GM23338 (cell line): Measurements from ENCODE around the gene LDLRAD3. TPM values are rescaled to one million over a fixed set of nuclear protein-coding genes. Genes with fewer than 3 reads are reported as not detected.

ENCODE experiments used
- ATAC-seq: fragments of 200-7000 bp; cut with Tn5 transposase; 3 replicates; pipeline ENCODE4 v1.9.1; 2020
- DNase-seq: peaks from one replicate; pipeline ENCODE4 v3.0.0-alpha.2; 2015; ENCODE audit warnings: low spot score
- H2AFZ ChIP-seq: fragments of 200-600 bp; sonication (generic); 2 replicates; pipeline ENCODE4 v1.8.0; 2016; ENCODE audit warnings: antibody characterized with exemption, mild to moderate bottlenecking, moderate library complexity
- H3F3A ChIP-seq: fragments of 200-600 bp; sonication (generic); replicated peaks from 2 replicates; pipeline ENCODE4 v1.8.0; 2017; ENCODE audit warnings: antibody characterized with exemption, mixed run types, low read depth
- H3K27ac ChIP-seq: fragments of 200-600 bp; sonication (generic); 2 replicates; pipeline ENCODE4 v1.6.1; 2016; ENCODE audit warnings: low read depth
- H3K27me3 ChIP-seq: fragments of 200-600 bp; sonication (generic); 2 replicates; pipeline ENCODE4 v1.8.0; 2016; ENCODE audit warnings: mild to moderate bottlenecking, mixed run types, moderate library complexity; ENCODE audit not compliant: insufficient read depth
- H3K36me3 ChIP-seq: fragments of 200-600 bp; sonication (generic); 2 replicates; pipeline ENCODE4 v1.8.0; 2016; ENCODE audit warnings: mild to moderate bottlenecking; ENCODE audit not compliant: insufficient read depth
- H3K4me1 ChIP-seq: fragments of 200-600 bp; sonication (generic); 2 replicates; pipeline ENCODE4 v1.8.0; 2016; ENCODE audit warnings: mild to moderate bottlenecking, moderate library complexity; ENCODE audit not compliant: insufficient read depth
- H3K4me2 ChIP-seq: fragments of 200-600 bp; sonication (generic); 2 replicates; pipeline ENCODE4 v1.7.1; 2017; ENCODE audit warnings: mixed run types
- H3K4me3 ChIP-seq: fragments of 200-600 bp; sonication (generic); 2 replicates; pipeline ENCODE4 v1.6.1; 2016; ENCODE audit warnings: mixed run types
- H3K79me2 ChIP-seq: fragments of 200-600 bp; sonication (generic); replicated peaks from 2 replicates; pipeline ENCODE4 v1.8.0; 2017; ENCODE audit warnings: mild to moderate bottlenecking; ENCODE audit not compliant: insufficient read depth
- H3K9me2 ChIP-seq: fragments of 200-600 bp; sonication (generic); 2 replicates; pipeline ENCODE4 v1.8.0; 2017; ENCODE audit not compliant: insufficient read depth
- H4K20me1 ChIP-seq: fragments of 200-600 bp; sonication (generic); replicated peaks from 2 replicates; pipeline ENCODE4 v1.8.0; 2017; ENCODE audit warnings: mild to moderate bottlenecking; ENCODE audit not compliant: insufficient read depth
- H3K27ac Mint-ChIP-seq: 2 replicates; pipeline ENCODE4 v1.8.0; 2020; ENCODE audit warnings: inconsistent platforms, mild to moderate bottlenecking, moderate library complexity, mixed read lengths
- H3K27me3 Mint-ChIP-seq: 3 replicates; pipeline ENCODE4 v1.8.0; 2022; ENCODE audit warnings: low read depth, mild to moderate bottlenecking, moderate library complexity, mixed read lengths, inconsistent platforms; ENCODE audit not compliant: insufficient read depth, poor library complexity
- H3K36me3 Mint-ChIP-seq: 3 replicates; pipeline ENCODE4 v1.8.0; 2021; ENCODE audit warnings: low read depth, mild to moderate bottlenecking, inconsistent platforms, moderate library complexity, mixed read lengths
- H3K4me1 Mint-ChIP-seq: 3 replicates; pipeline ENCODE4 v1.8.0; 2020; ENCODE audit warnings: mild to moderate bottlenecking, inconsistent platforms, mixed read lengths
- H3K4me3 Mint-ChIP-seq: 3 replicates; pipeline ENCODE4 v1.8.0; 2021; ENCODE audit warnings: moderate library complexity, mild to moderate bottlenecking, inconsistent platforms, mixed read lengths
- H3K9me3 Mint-ChIP-seq: 3 replicates; pipeline ENCODE4 v1.8.0; 2020; ENCODE audit warnings: moderate library complexity, mild to moderate bottlenecking, inconsistent platforms, mixed read lengths
- CREB1 ChIP-seq: fragments of 250-450 bp; sonication (Bioruptor Pico); IDR thresholded peaks from 2 replicates; pipeline ENCODE4 v1.5.0; 2020; ENCODE audit warnings: low read depth, mild to moderate bottlenecking, moderate library complexity
- EZH2 ChIP-seq: fragments of 200-600 bp; sonication (generic); IDR thresholded peaks from one replicate; pipeline ENCODE4 v1.8.0; 2017; ENCODE audit warnings: antibody characterized with exemption, mild to moderate bottlenecking, low read depth; ENCODE audit not compliant: unreplicated experiment
- EZH2phosphoT487 ChIP-seq: fragments of 200-600 bp; sonication (generic); IDR thresholded peaks from one replicate; pipeline ENCODE4 v1.8.1; 2018; ENCODE audit warnings: antibody characterized with exemption; ENCODE audit not compliant: unreplicated experiment
- JUNB ChIP-seq: IDR thresholded peaks from one replicate; pipeline ENCODE4 v1.6.1; 2016; ENCODE audit warnings: antibody characterized with exemption; ENCODE audit not compliant: unreplicated experiment
- NANOG ChIP-seq: IDR thresholded peaks from 2 replicates; pipeline ENCODE4 v1.6.1; 2016; ENCODE audit warnings: antibody characterized with exemption, borderline replicate concordance
- POLR2AphosphoS5 ChIP-seq: IDR thresholded peaks from 2 replicates; pipeline ENCODE4 v1.6.1; 2016; ENCODE audit warnings: antibody characterized with exemption, low read depth
- STAT1 ChIP-seq: IDR thresholded peaks from one replicate; pipeline ENCODE4 v1.6.1; 2016; ENCODE audit warnings: antibody characterized with exemption; ENCODE audit not compliant: unreplicated experiment
- ZNF114 ChIP-seq: fragments of 250-450 bp; sonication (Bioruptor Pico); IDR thresholded peaks from 2 replicates; pipeline ENCODE4 v1.5.0; 2020; ENCODE audit warnings: mild to moderate bottlenecking, moderate library complexity
- ZNF331 ChIP-seq: fragments of 250-450 bp; sonication (Bioruptor Pico); IDR thresholded peaks from 2 replicates; pipeline ENCODE4 v1.5.0; 2020; ENCODE audit warnings: low read depth, mild to moderate bottlenecking, moderate library complexity
- polyA plus RNA-seq: library from polyadenylated mRNA; unstranded; fragments of >200 nt; fragmentation: Nextera tagmentation; extraction: Ambion mirVana; gene quantifications from 2 replicates; pipeline ENCODE4 v1.2.1, GENCODE V29; 2016
- total RNA-seq: library from RNA; depleted of rRNA; stranded (reverse); fragments of >200 nt; shearing (Covaris generic); gene quantifications from 2 replicates; pipeline ENCODE4 v1.2.3, GENCODE V29; 2014
- TF ChIP-seq, protein P1 (sequence below), 2 experiments: fragments of 200-600 bp in 1 of 2; sonication (generic) in 1 of 2; conservative IDR thresholded peaks; 2 replicates each; pipeline versions ENCODE4 v1.5.1 to v1.6.1; 2016 to 2017; ENCODE audit warnings: antibody characterized with exemption in 2 of 2, low read depth in 2 of 2, mild to moderate bottlenecking in 2 of 2, moderate library complexity in 1 of 2
- TF ChIP-seq, protein P2 (sequence below): fragments of 250-450 bp; sonication (Bioruptor Pico); IDR thresholded peaks from 2 replicates; pipeline ENCODE4 v1.5.0; 2020; ENCODE audit warnings: mild to moderate bottlenecking, moderate library complexity
- TF ChIP-seq, protein P3 (sequence below): IDR thresholded peaks from 2 replicates; pipeline ENCODE4 v1.6.1; 2016; ENCODE audit warnings: antibody characterized with exemption
- TF ChIP-seq, protein P4 (sequence below): IDR thresholded peaks from one replicate; pipeline ENCODE4 v1.6.1; 2018; ENCODE audit warnings: antibody characterized with exemption; ENCODE audit not compliant: unreplicated experiment

LDLRAD3 gene
- total and polyA plus RNA-seq, 2 experiments from 2014 or later = 8.5 to 19.4 TPM

- peaks cover 29% of the 10 kb centered on the region for H3K36me3 Mint-ChIP-seq
- peaks cover 4% of the 10 kb centered on the region for H3K27me3 Mint-ChIP-seq
- H3K4me1 Mint-ChIP-seq = peaks cover 46% of the 10 kb centered on the region
- Histone ChIP-seq H3K4me1 (peaks cover 29% of the 10 kb centered on the region), H3F3A (no peaks in the 10 kb centered on the region), H3K4me3 (no peak overlapping the region), H3K27ac (no peak overlapping the region; the same call in 1 of the 2 replicates), H4K20me1 (peaks cover 4% of the 10 kb centered on the region), H3K9me2 (peaks cover 9% of the 10 kb centered on the region; the same call in 1 of the 2 replicates), H3K4me2 (0 out of 2 replicates have a peak overlapping the region, but pooled peaks have one; percentile 29), H2AFZ (no peak overlapping the region), H3K79me2 (peaks cover 89% of the 10 kb centered on the region), H3K36me3 (no peaks in the 10 kb centered on the region), H3K27me3 (no peaks in the 10 kb centered on the region)
- peaks cover 10% of the 10 kb centered on the region for H3K9me3 Mint-ChIP-seq
- DNase-seq (no peak), ATAC-seq (no peak)
- no peak for TF ChIP-seq EZH2
- TF ChIP-seq EZH2phosphoT487 = no peak
- TF ChIP-seq STAT1 = no peak
- no peak for TF ChIP-seq JUNB
- TF ChIP-seq ZNF114 = no peak
- no peak for TF ChIP-seq ZNF331 (CRISPR knock-in tag)
- TF ChIP-seq, protein P1, sequence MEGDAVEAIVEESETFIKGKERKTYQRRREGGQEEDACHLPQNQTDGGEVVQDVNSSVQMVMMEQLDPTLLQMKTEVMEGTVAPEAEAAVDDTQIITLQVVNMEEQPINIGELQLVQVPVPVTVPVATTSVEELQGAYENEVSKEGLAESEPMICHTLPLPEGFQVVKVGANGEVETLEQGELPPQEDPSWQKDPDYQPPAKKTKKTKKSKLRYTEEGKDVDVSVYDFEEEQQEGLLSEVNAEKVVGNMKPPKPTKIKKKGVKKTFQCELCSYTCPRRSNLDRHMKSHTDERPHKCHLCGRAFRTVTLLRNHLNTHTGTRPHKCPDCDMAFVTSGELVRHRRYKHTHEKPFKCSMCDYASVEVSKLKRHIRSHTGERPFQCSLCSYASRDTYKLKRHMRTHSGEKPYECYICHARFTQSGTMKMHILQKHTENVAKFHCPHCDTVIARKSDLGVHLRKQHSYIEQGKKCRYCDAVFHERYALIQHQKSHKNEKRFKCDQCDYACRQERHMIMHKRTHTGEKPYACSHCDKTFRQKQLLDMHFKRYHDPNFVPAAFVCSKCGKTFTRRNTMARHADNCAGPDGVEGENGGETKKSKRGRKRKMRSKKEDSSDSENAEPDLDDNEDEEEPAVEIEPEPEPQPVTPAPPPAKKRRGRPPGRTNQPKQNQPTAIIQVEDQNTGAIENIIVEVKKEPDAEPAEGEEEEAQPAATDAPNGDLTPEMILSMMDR (conservative IDR thresholded peaks at IDR 0.05; ENCODE audit: low read depth in 2 of 2) = no peak
- TF ChIP-seq CREB1 (CRISPR knock-in tag) = no peak
- TF ChIP-seq, protein P2, sequence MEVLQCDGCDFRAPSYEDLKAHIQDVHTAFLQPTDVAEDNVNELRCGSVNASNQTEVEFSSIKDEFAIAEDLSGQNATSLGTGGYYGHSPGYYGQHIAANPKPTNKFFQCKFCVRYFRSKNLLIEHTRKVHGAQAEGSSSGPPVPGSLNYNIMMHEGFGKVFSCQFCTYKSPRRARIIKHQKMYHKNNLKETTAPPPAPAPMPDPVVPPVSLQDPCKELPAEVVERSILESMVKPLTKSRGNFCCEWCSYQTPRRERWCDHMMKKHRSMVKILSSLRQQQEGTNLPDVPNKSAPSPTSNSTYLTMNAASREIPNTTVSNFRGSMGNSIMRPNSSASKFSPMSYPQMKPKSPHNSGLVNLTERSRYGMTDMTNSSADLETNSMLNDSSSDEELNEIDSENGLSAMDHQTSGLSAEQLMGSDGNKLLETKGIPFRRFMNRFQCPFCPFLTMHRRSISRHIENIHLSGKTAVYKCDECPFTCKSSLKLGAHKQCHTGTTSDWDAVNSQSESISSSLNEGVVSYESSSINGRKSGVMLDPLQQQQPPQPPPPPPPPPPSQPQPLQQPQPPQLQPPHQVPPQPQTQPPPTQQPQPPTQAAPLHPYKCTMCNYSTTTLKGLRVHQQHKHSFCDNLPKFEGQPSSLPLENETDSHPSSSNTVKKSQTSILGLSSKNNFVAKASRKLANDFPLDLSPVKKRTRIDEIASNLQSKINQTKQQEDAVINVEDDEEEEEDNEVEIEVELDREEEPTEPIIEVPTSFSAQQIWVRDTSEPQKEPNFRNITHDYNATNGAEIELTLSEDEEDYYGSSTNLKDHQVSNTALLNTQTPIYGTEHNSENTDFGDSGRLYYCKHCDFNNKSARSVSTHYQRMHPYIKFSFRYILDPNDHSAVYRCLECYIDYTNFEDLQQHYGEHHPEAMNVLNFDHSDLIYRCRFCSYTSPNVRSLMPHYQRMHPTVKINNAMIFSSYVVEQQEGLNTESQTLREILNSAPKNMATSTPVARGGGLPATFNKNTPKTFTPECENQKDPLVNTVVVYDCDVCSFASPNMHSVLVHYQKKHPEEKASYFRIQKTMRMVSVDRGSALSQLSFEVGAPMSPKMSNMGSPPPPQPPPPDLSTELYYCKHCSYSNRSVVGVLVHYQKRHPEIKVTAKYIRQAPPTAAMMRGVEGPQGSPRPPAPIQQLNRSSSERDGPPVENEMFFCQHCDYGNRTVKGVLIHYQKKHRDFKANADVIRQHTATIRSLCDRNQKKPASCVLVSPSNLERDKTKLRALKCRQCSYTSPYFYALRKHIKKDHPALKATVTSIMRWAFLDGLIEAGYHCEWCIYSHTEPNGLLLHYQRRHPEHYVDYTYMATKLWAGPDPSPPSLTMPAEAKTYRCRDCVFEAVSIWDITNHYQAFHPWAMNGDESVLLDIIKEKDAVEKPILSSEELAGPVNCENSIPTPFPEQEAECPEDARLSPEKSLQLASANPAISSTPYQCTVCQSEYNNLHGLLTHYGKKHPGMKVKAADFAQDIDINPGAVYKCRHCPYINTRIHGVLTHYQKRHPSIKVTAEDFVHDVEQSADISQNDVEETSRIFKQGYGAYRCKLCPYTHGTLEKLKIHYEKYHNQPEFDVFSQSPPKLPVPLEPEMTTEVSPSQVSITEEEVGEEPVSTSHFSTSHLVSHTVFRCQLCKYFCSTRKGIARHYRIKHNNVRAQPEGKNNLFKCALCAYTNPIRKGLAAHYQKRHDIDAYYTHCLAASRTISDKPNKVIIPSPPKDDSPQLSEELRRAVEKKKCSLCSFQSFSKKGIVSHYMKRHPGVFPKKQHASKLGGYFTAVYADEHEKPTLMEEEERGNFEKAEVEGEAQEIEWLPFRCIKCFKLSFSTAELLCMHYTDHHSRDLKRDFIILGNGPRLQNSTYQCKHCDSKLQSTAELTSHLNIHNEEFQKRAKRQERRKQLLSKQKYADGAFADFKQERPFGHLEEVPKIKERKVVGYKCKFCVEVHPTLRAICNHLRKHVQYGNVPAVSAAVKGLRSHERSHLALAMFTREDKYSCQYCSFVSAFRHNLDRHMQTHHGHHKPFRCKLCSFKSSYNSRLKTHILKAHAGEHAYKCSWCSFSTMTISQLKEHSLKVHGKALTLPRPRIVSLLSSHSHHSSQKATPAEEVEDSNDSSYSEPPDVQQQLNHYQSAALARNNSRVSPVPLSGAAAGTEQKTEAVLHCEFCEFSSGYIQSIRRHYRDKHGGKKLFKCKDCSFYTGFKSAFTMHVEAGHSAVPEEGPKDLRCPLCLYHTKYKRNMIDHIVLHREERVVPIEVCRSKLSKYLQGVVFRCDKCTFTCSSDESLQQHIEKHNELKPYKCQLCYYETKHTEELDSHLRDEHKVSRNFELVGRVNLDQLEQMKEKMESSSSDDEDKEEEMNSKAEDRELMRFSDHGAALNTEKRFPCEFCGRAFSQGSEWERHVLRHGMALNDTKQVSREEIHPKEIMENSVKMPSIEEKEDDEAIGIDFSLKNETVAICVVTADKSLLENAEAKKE (CRISPR knock-in tag) = no peak
- TF ChIP-seq POLR2AphosphoS5 = no peak
- no peak for TF ChIP-seq NANOG
- TF ChIP-seq, protein P3, sequence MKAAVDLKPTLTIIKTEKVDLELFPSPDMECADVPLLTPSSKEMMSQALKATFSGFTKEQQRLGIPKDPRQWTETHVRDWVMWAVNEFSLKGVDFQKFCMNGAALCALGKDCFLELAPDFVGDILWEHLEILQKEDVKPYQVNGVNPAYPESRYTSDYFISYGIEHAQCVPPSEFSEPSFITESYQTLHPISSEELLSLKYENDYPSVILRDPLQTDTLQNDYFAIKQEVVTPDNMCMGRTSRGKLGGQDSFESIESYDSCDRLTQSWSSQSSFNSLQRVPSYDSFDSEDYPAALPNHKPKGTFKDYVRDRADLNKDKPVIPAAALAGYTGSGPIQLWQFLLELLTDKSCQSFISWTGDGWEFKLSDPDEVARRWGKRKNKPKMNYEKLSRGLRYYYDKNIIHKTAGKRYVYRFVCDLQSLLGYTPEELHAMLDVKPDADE = no peak
- TF ChIP-seq, protein P4, sequence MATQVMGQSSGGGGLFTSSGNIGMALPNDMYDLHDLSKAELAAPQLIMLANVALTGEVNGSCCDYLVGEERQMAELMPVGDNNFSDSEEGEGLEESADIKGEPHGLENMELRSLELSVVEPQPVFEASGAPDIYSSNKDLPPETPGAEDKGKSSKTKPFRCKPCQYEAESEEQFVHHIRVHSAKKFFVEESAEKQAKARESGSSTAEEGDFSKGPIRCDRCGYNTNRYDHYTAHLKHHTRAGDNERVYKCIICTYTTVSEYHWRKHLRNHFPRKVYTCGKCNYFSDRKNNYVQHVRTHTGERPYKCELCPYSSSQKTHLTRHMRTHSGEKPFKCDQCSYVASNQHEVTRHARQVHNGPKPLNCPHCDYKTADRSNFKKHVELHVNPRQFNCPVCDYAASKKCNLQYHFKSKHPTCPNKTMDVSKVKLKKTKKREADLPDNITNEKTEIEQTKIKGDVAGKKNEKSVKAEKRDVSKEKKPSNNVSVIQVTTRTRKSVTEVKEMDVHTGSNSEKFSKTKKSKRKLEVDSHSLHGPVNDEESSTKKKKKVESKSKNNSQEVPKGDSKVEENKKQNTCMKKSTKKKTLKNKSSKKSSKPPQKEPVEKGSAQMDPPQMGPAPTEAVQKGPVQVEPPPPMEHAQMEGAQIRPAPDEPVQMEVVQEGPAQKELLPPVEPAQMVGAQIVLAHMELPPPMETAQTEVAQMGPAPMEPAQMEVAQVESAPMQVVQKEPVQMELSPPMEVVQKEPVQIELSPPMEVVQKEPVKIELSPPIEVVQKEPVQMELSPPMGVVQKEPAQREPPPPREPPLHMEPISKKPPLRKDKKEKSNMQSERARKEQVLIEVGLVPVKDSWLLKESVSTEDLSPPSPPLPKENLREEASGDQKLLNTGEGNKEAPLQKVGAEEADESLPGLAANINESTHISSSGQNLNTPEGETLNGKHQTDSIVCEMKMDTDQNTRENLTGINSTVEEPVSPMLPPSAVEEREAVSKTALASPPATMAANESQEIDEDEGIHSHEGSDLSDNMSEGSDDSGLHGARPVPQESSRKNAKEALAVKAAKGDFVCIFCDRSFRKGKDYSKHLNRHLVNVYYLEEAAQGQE = no peak
- no peak overlapping the region for H3K4me3 Mint-ChIP-seq
- H3K27ac Mint-ChIP-seq = no peak overlapping the region
These were observed 54.1 kb downstream of the LDLRAD3 start for GRCh38 chr11:35997902-35998520.
